Tibial artery (tissue), 4 donors: Measurements from ENCODE around the gene SHISAL1.

ENCODE experiments used
- DNase-seq, 2 donors: peaks; one replicate each; pipeline ENCODE4 v3.0.0-alpha.2; 2019
- H3K27ac ChIP-seq, 2 donors: fragments of 200-600 bp; sonication (generic) in 1 of 2; 1 replicate in 1 of 2; 2 replicates in 1 of 2; pipeline ENCODE4 v1.5.1; 2018 to 2019; ENCODE audit warnings: mild to moderate bottlenecking in 1 of 2
- H3K27me3 ChIP-seq, 2 donors: fragments of 200-600 bp; sonication (generic) in 1 of 2; one replicate each; pipeline versions ENCODE4 v1.5.1 to v1.6.0; 2016 to 2019
- H3K36me3 ChIP-seq, 3 donors: fragments of 200-600 bp; sonication (generic) in 2 of 3; one replicate each; pipeline ENCODE4 v1.5.1; 2016 to 2019; ENCODE audit warnings: mild to moderate bottlenecking in 2 of 3
- H3K4me1 ChIP-seq, 4 donors: fragments of 200-600 bp; sonication (generic) in 2 of 4; 1 replicate in 3 of 4; 2 replicates in 1 of 4; pipeline ENCODE4 v1.5.1; 2016 to 2019
- H3K4me3 ChIP-seq, 2 donors: fragments of 200-600 bp; sonication (generic) in 1 of 2; 1 replicate in 1 of 2; 2 replicates in 1 of 2; pipeline ENCODE4 v1.5.1; 2018 to 2019; ENCODE audit warnings: mild to moderate bottlenecking in 2 of 2
- H3K9me3 ChIP-seq, 3 donors: fragments of 200-600 bp; sonication (generic) in 1 of 3; one replicate each; pipeline ENCODE4 v1.5.1; 2016 to 2019
- CTCF ChIP-seq, 2 experiments: fragments of 200-600 bp in 1 of 2; fragments of 450-650 bp in 1 of 2; IDR thresholded peaks; one replicate each; pipeline ENCODE4 v1.5.1; 2017 to 2019; ENCODE audit warnings: antibody characterized with exemption in 2 of 2, mild to moderate bottlenecking in 1 of 2, moderate library complexity in 1 of 2
- intact Hi-C: fragments of 100-400 bp; cut with DNase I; formaldehyde crosslinking; loops from one replicate; pipeline ENCODE4 v1.15.0; 2023; ENCODE audit warnings: low total_unique reads

SHISAL1 gene

DNA sequence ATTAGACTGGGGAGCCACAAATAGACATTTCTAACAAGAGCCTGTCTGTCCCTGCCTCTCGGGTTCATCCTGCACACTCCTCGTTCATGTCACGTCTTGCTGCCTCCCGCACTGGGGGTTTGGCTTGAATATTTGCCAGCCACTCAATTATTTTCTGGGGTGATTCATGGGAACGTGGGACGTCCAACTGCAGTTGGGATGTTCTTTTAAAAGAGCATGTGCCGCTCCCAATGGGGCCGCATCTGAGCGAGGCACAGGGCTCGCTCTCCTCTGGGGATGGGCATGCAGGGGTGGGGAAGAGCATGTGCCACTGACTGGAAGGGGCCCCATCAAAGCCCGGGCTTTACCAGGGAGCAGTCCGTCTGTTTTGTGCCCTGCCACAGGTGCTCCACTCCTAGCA, 88.6 kb downstream of the SHISAL1 start:
- DNase-seq, result no peak
- no peak for TF ChIP-seq CTCF (IDR thresholded peaks at IDR 0.05)
- peaks cover 0 to 17% of the 10 kb centered on the region in 2 donors for H3K27me3 ChIP-seq
- intact Hi-C loops, result no loop called here
- H3K27ac ChIP-seq, result no peak overlapping the region
- peaks cover 0 to 21% (median 15%) of the 10 kb centered on the region in 3 donors for H3K9me3 ChIP-seq
- no peaks in the 10 kb centered on the region for H3K36me3 ChIP-seq
- H3K4me3 ChIP-seq, result no peak overlapping the region
- H3K4me1 ChIP-seq, result no peaks in the 10 kb centered on the region

DNA sequence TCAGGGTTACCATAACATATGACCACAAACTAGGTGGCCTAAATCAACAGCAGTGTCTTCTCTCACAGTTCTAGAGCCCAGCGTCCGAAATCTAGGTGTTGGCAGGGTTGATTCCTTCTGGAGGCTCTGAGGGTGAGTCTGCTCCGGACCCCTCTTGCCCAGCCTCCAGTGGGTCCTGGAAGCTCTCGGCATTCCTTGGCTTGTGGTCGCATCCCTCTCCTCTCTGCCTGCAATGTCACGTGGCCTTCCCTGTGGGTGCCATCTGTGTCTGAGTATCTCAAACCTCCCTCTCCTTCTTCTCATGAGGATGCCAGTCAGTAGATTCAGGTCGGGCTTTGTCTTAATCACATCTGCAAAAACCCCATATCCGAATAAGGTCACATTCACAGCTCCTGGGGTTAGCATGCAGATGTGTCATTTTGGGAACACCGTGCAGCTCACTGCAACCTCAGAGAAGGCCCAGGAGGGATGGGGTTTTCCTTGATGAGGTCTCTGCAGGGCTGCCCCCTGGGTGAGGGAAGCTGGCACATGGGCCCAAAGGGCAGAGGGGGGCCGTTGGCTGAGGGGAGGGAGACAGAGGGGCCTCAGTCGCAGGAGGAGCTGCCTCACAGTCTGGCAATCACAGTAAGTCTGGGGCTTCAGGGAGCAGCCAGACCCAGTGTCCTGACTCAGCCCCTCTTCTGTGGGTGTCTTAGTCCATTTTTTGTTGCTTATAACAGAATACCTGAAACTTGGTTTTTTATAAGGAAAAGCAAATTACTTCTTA, 90.9 kb downstream of the SHISAL1 start:
- no peaks in the 10 kb centered on the region for H3K36me3 ChIP-seq
- no peak for DNase-seq
- TF ChIP-seq CTCF (IDR thresholded peaks at IDR 0.05), result no peak
- intact Hi-C loops, result no loop called here
- peaks cover 0 to 4% (median 1%) of the 10 kb centered on the region in 3 donors for H3K9me3 ChIP-seq
- no peak overlapping the region for H3K4me3 ChIP-seq
- no peak overlapping the region for H3K27ac ChIP-seq
- no peaks in the 10 kb centered on the region for H3K4me1 ChIP-seq
- peaks cover 0 to 20% of the 10 kb centered on the region in 2 donors for H3K27me3 ChIP-seq

GRCh38 chr22:44220727-44221680, 91.7 kb downstream of the SHISAL1 start:
- no peaks in the 10 kb centered on the region for H3K4me1 ChIP-seq
- no peaks in the 10 kb centered on the region for H3K36me3 ChIP-seq
- no peak overlapping the region for H3K4me3 ChIP-seq
- H3K9me3 ChIP-seq, result peaks cover 0 to 4% (median 0%) of the 10 kb centered on the region in 3 donors
- H3K27ac ChIP-seq, result no peak overlapping the region
- intact Hi-C loops, result no loop called here
- H3K27me3 ChIP-seq, result peaks cover 0 to 19% of the 10 kb centered on the region in 2 donors
- TF ChIP-seq CTCF (IDR thresholded peaks at IDR 0.05), result no peak
- DNase-seq, result no peak

GRCh38 chr22:44219101-44219870, 93.5 kb downstream of the SHISAL1 start:
- Histone ChIP-seq H3K9me3 (peaks cover 0 to 4% (median 3%) of the 10 kb centered on the region in 3 donors), H3K4me3 (no peak overlapping the region), H3K27ac (no peak overlapping the region), H3K4me1 (no peaks in the 10 kb centered on the region), H3K36me3 (no peaks in the 10 kb centered on the region), H3K27me3 (peaks cover 0 to 15% of the 10 kb centered on the region in 2 donors)
- intact Hi-C loops, result no loop called here
- TF ChIP-seq CTCF (IDR thresholded peaks at IDR 0.05), result no peak
- DNase-seq, result no peak

DNA sequence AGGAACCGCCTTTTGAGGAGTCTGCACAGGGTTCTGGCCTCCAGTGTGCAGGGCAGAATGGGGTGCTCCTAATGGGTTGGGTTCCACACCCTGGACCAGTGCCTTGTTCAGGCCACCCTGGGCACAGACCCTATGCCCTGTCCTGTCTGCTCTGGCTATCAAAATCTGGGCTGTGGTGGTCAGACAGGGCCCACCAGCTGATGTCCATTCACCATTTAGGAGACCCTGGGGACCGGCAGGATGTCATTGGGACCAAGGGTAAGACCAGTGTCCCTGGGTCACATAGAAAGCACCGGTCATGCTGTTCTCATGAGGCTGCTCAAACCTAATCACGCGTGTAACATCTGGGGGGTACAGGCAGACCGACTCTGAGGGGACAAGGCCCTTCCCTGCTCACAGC, 94.7 kb downstream of the SHISAL1 start:
- Histone ChIP-seq H3K9me3 (peaks cover 0 to 4% (median 3%) of the 10 kb centered on the region in 3 donors), H3K4me1 (no peaks in the 10 kb centered on the region), H3K27ac (no peak overlapping the region), H3K27me3 (peaks cover 0 to 11% of the 10 kb centered on the region in 2 donors), H3K36me3 (no peaks in the 10 kb centered on the region), H3K4me3 (no peak overlapping the region)
- no peak for TF ChIP-seq CTCF (IDR thresholded peaks at IDR 0.05)
- intact Hi-C loops, result no loop called here
- DNase-seq, result no peak
